Uterus (tissue), 4 donors: Measurements from ENCODE around the gene PAIP2B. TPM values are rescaled to one million over a fixed set of nuclear protein-coding genes. Genes with fewer than 3 reads are reported as not detected.

Experiments used
- DNase-seq, 2 donors: peaks; one replicate each; pipeline ENCODE4 v3.0.0-alpha.2; 2019 to 2020
- H3K27ac ChIP-seq, 2 donors: fragments of 200-600 bp; sonication (generic); 1 replicate in 1 of 2; 2 replicates in 1 of 2; pipeline ENCODE4 v1.5.1; 2016 to 2018
- H3K27me3 ChIP-seq, 2 donors: fragments of 200-600 bp; sonication (generic); one replicate each; pipeline ENCODE4 v1.5.1; 2018 to 2019; ENCODE audit warnings: control low read depth in 1 of 2
- H3K36me3 ChIP-seq, 2 donors: fragments of 200-600 bp; sonication (generic); one replicate each; pipeline ENCODE4 v1.5.1; 2019; ENCODE audit warnings: control low read depth in 1 of 2
- H3K4me1 ChIP-seq, 2 donors: fragments of 200-600 bp; sonication (generic); one replicate each; pipeline ENCODE4 v1.5.1; 2018 to 2019; ENCODE audit warnings: control low read depth in 1 of 2
- H3K4me3 ChIP-seq, 2 donors: fragments of 200-600 bp; sonication (generic); 1 replicate in 1 of 2; 2 replicates in 1 of 2; pipeline ENCODE4 v1.5.1; 2018 to 2019; ENCODE audit warnings: mild to moderate bottlenecking in 1 of 2
- H3K9me3 ChIP-seq, 2 donors: fragments of 200-600 bp; sonication (generic); one replicate each; pipeline ENCODE4 v1.5.1; 2019; ENCODE audit warnings: control low read depth in 1 of 2
- POLR2A ChIP-seq, 2 donors: fragments of 450-650 bp; IDR thresholded peaks; one replicate each; pipeline ENCODE4 v1.6.1; 2016; ENCODE audit warnings: antibody characterized with exemption in 2 of 2, mild to moderate bottlenecking in 1 of 2, moderate library complexity in 1 of 2
- intact Hi-C: fragments of 100-400 bp; cut with DNase I; formaldehyde crosslinking; loops from one replicate; pipeline ENCODE4 v1.15.1; 2023; ENCODE audit warnings: low total_unique reads
- total RNA-seq, 4 donors: library from RNA; depleted of rRNA in 3 of 4; stranded (reverse); fragments of >200 nt in 3 of 4; gene quantifications; one replicate each; pipeline versions ENCODE4 v1.1.0 to v1.2.4, GENCODE V29; 2014 to 2023
- TF ChIP-seq, protein P1 (sequence below), 4 experiments: fragments of 200-600 bp in 2 of 4; fragments of 450-650 bp in 2 of 4; sonication (generic) in 2 of 4; IDR thresholded peaks; one replicate each; pipeline ENCODE4 v1.5.1; 2016 to 2019; ENCODE audit warnings: antibody characterized with exemption in 4 of 4, mild to moderate bottlenecking in 2 of 4, moderate library complexity in 1 of 4
- donor health status: DM: yes; HTN: yes; CAD: no.

Gene PAIP2B
- total RNA-seq, 4 donors from 2014 or later: 3.6 to 12.9 (median 8.7) TPM

DNA sequence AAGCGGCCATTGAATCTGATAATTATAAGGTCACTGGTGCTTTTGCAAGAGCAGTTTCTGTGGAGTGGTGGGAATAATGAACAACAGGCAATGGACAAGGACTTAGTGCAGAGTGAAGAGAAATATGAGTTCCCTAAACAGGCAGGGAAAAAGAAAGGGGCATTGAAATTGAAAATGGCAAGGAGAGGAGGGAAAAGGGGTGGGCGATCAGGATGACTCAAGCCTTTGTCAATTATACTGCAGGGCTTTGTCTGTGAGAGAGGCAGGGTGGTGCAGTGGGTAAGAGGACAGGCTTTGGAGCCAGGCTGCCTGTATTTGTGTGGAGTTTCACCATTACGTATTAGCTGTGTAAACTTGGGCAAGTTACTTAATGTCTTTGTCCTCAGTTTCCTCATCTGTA lies 29.5 kb upstream of the PAIP2B start:
- Histone ChIP-seq H3K27me3 (no peaks in the 10 kb centered on the region), H3K4me3 (no peak overlapping the region), H3K27ac (no peak overlapping the region), H3K9me3 (no peaks in the 10 kb centered on the region), H3K36me3 (no peaks in the 10 kb centered on the region), H3K4me1 (no peaks in the 10 kb centered on the region)
- no peak for TF ChIP-seq POLR2A (IDR thresholded peaks at IDR 0.05)
- TF ChIP-seq, protein P1, sequence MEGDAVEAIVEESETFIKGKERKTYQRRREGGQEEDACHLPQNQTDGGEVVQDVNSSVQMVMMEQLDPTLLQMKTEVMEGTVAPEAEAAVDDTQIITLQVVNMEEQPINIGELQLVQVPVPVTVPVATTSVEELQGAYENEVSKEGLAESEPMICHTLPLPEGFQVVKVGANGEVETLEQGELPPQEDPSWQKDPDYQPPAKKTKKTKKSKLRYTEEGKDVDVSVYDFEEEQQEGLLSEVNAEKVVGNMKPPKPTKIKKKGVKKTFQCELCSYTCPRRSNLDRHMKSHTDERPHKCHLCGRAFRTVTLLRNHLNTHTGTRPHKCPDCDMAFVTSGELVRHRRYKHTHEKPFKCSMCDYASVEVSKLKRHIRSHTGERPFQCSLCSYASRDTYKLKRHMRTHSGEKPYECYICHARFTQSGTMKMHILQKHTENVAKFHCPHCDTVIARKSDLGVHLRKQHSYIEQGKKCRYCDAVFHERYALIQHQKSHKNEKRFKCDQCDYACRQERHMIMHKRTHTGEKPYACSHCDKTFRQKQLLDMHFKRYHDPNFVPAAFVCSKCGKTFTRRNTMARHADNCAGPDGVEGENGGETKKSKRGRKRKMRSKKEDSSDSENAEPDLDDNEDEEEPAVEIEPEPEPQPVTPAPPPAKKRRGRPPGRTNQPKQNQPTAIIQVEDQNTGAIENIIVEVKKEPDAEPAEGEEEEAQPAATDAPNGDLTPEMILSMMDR (IDR thresholded peaks at IDR 0.05): no peak
- no peak for DNase-seq
- intact Hi-C loops: no loop called here

DNA sequence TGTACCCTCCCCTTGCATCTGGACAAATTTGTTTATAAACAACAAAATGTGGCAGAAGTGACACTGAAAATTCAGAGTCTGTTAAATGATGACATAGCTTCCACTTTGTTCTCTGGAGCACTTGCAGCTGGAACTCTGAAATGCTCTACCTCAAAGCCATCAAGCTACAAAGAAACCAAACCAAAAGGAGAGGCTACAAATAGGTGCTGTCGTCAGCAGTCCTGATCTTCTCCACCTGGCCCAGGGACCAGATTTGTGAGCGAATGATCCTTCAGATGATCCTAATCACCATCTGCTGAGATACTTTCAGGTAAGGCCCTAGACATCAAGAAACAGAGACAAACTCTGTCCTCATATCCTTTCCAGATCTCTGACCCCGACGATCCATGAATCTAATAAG lies 27.9 kb upstream of the PAIP2B start:
- Histone ChIP-seq H3K4me1 (no peaks in the 10 kb centered on the region), H3K9me3 (no peaks in the 10 kb centered on the region), H3K27me3 (no peaks in the 10 kb centered on the region), H3K4me3 (no peak overlapping the region), H3K36me3 (no peaks in the 10 kb centered on the region), H3K27ac (no peak overlapping the region)
- intact Hi-C loops: no loop called here
- DNase-seq: no peak
- TF ChIP-seq, protein P1 (IDR thresholded peaks at IDR 0.05): no peak
- no peak for TF ChIP-seq POLR2A (IDR thresholded peaks at IDR 0.05)

DNA sequence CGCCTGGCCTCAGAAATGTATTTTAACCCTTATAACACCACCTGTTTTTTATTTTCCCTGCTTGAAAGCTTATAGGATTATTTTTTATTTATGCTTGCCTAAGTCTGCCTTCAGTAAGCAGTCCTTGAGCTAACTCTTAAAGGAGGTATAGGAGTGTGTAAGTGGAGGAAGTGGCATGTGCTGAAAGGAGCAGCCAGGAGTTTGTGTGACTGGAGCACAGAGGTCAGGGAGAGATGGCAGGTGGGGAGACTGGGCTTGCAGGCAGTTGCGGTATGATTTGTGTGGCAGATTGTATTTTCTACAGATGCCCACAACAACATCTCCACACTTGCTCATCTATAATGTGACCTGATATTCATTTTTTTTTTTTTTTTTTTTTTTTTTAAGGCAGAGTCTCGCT lies 27.2 kb upstream of the PAIP2B start:
- H3K36me3 ChIP-seq: no peaks in the 10 kb centered on the region
- H3K4me1 ChIP-seq: no peaks in the 10 kb centered on the region
- no peak overlapping the region for H3K4me3 ChIP-seq
- no peak for TF ChIP-seq POLR2A (IDR thresholded peaks at IDR 0.05)
- TF ChIP-seq, protein P1 (IDR thresholded peaks at IDR 0.05): no peak
- intact Hi-C loops: no loop called here
- H3K9me3 ChIP-seq: no peaks in the 10 kb centered on the region
- H3K27ac ChIP-seq: no peak overlapping the region
- H3K27me3 ChIP-seq: no peaks in the 10 kb centered on the region
- DNase-seq: no peak

GRCh38 chr2:71253476-71253875 lies 26.6 kb upstream of the PAIP2B start:
- intact Hi-C loops: no loop called here
- no peak for TF ChIP-seq POLR2A (IDR thresholded peaks at IDR 0.05)
- TF ChIP-seq, protein P1 (IDR thresholded peaks at IDR 0.05): no peak
- no peak overlapping the region for H3K4me3 ChIP-seq
- H3K27ac ChIP-seq: no peak overlapping the region
- no peak for DNase-seq
- H3K4me1 ChIP-seq: no peaks in the 10 kb centered on the region
- no peaks in the 10 kb centered on the region for H3K9me3 ChIP-seq
- H3K27me3 ChIP-seq: no peaks in the 10 kb centered on the region
- no peaks in the 10 kb centered on the region for H3K36me3 ChIP-seq

DNA sequence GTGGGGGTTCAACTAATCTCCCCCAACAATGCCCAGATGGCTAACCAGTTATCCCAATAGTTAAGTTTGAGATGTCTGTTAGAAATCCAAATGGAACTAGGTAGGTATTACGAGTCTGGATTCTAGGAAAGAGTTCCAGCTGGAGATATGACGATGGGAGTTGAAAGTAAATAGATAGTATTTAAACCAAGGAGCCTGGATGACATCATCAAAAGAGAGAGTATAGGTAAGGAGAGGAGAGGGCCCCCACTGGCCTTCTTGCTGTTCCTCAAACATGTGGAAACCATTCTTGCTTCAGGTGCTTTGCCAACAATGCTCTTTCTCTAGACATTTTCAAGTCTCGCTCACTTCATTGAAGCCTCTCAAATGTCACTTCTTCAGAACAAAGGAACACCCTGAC lies 26.0 kb upstream of the PAIP2B start:
- Histone ChIP-seq H3K9me3 (no peaks in the 10 kb centered on the region), H3K4me1 (no peaks in the 10 kb centered on the region), H3K27me3 (no peaks in the 10 kb centered on the region), H3K4me3 (no peak overlapping the region), H3K27ac (no peak overlapping the region), H3K36me3 (no peaks in the 10 kb centered on the region)
- intact Hi-C loops: no loop called here
- no peak for DNase-seq
- TF ChIP-seq POLR2A (IDR thresholded peaks at IDR 0.05): no peak
- TF ChIP-seq, protein P1 (IDR thresholded peaks at IDR 0.05): no peak
